ENCODE data around the gene STK10.

- TF ChIP-seq CTCF (optimal IDR thresholded peaks at IDR 0.05 in 1 of 3, IDR thresholded peaks at IDR 0.05 in 1 of 3, conservative IDR thresholded peaks at IDR 0.05 in 1 of 3; ENCODE audit: extremely low read depth in 1 of 3, insufficient read depth in 2 of 3, low read length in 3 of 3) (no peak), EZH2 (IDR thresholded peaks at IDR 0.05; ENCODE audit: low read length) (no peak)
Measured at GRCh38 chr5:172111852-172112225, 76.2 kb downstream of the STK10 start.
